ENCODE results near the gene SLC22A2.
"Not testable (repeated sequence)": the region's sequence is repeated elsewhere in the genome, so short reads cannot be mapped to it uniquely, and the experiment has no call there.

SLC22A2 gene

DNA sequence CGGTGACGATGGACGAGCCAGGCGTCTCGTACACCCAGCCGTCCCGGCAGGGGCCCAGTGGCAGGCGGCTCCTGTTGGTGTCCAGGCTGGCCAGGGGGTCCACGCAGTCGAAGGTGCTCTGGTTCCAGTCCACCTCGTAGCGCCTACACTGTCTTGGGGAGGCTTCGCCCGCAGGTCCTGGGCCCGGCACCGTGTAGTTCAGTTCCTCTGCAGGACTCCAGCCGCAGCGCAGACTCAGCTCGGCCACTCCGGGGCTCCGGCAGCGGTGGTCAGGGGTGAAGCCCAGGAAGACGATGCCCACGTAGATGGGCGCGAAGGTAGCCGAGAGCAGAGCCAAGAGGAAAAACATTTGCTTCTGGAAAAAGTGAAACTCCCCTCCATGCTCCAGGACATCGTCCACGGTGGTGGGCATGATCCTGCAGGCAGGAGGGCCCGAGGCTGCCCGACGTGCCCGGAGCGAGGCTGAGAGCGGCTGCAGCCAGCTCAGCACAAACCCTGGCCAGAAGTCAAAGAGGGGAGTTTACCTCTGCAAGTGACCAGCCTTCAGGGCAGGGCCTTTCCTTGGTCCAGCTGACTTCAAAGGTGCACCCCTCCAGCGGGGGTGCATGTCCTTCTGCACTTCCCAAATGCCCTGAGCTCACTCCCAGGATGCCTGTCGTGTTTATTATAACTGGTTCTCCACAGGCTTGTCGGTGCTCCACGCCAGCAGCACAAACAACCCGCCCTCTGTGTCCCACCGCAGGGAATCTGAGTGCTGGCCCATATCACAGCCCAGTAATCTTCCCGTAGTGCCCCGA is at the start of gene SLC22A2:
TSS of gene SLC22A2 (minus strand) at position 476 of the 797 bp plus-strand sequence. CDS start at position 412, 64 bp downstream.
- DNase-seq (ENCODE audit: low read depth, low spot score): no peak

GRCh38 chr6:160305926-160306713 is 47.5 kb upstream of the SLC22A2 start:
- no peak for DNase-seq (ENCODE audit: low read depth, low spot score)

GRCh38 chr6:160303806-160304205 is 45.2 kb upstream of the SLC22A2 start:
- DNase-seq (ENCODE audit: low read depth, low spot score): no peak

GRCh38 chr6:160302431-160303082 is 43.9 kb upstream of the SLC22A2 start:
- not testable (repeated sequence) for DNase-seq (ENCODE audit: low read depth, low spot score)

- DNase-seq (ENCODE audit: low read depth, low spot score): no peak
Measured at GRCh38 chr6:160301339-160301738, 42.7 kb upstream of the SLC22A2 start.

GRCh38 chr6:160300076-160300695 is 41.6 kb upstream of the SLC22A2 start:
- no peak for DNase-seq (ENCODE audit: low read depth, low spot score)

- DNase-seq (ENCODE audit: low read depth, low spot score): no peak
Measured at GRCh38 chr6:160299559-160299958, 40.9 kb upstream of the SLC22A2 start.

GRCh38 chr6:160298121-160298520 is 39.5 kb upstream of the SLC22A2 start:
- DNase-seq (ENCODE audit: low read depth, low spot score): no peak

DNA sequence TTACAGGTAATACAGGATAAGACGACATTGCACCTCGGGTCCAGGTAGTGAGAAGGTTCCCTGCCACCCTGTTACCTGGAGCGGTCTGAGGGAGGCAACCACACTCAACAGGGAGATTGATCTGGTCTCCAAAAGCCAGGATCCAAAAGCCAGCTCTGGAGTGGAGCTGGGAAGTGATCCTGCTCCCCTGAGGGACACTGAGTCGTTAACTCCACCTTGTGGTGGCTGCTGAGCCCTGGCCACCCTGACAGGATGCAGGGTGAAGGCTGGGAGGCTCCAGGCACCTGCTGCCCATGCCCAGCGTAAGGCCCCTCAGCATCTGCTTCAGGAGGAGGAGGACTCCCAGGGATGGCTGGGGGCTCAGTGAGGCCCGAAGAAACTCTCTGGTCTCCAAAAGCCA is 38.7 kb upstream of the SLC22A2 start:
- no peak for DNase-seq (ENCODE audit: low read depth, low spot score)

- DNase-seq (ENCODE audit: low read depth, low spot score): no peak
Measured at GRCh38 chr6:160293844-160294243, 35.2 kb upstream of the SLC22A2 start.

GRCh38 chr6:160285541-160286105 is 27.0 kb upstream of the SLC22A2 start:
- no peak for DNase-seq (ENCODE audit: low read depth, low spot score)

- no peak for DNase-seq (ENCODE audit: low read depth, low spot score)
Measured at GRCh38 chr6:160284575-160284974, 26.0 kb upstream of the SLC22A2 start.

DNA sequence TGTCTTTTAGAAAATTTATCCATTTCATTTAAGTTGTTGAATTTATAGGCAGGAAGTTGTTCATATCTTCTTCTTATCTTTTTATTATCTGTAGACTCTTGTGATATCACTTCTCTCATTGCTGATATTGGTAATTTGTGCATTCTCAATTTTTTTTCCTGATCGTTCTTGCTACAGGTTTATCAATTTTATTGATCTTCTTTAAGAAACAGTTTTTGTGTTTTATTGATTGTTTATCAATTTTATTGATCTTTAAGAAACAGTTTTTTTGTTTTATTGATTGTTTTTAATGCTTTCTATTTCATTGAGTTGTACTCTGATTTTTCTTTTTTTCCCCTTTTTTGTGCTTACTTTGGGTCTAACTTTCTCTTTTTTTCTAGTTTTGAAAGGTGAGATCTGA is 23.8 kb upstream of the SLC22A2 start:
- DNase-seq (ENCODE audit: low read depth, low spot score): no peak

- DNase-seq (ENCODE audit: low read depth, low spot score): no peak
Measured at GRCh38 chr6:160279850-160280249, 21.2 kb upstream of the SLC22A2 start.

- DNase-seq (ENCODE audit: low read depth, low spot score): no peak
Measured at GRCh38 chr6:160278786-160279310, 20.2 kb upstream of the SLC22A2 start.

- DNase-seq (ENCODE audit: low read depth, low spot score): no peak
Measured at GRCh38 chr6:160278311-160278710, 19.7 kb upstream of the SLC22A2 start.

- DNase-seq (ENCODE audit: low read depth, low spot score): no peak
Measured at GRCh38 chr6:160277546-160277945, 18.9 kb upstream of the SLC22A2 start.

- no peak for DNase-seq (ENCODE audit: low read depth, low spot score)
Measured at GRCh38 chr6:160277144-160277543, 18.5 kb upstream of the SLC22A2 start.

GRCh38 chr6:160276126-160276525 is 17.5 kb upstream of the SLC22A2 start:
- DNase-seq (ENCODE audit: low read depth, low spot score): no peak

DNA sequence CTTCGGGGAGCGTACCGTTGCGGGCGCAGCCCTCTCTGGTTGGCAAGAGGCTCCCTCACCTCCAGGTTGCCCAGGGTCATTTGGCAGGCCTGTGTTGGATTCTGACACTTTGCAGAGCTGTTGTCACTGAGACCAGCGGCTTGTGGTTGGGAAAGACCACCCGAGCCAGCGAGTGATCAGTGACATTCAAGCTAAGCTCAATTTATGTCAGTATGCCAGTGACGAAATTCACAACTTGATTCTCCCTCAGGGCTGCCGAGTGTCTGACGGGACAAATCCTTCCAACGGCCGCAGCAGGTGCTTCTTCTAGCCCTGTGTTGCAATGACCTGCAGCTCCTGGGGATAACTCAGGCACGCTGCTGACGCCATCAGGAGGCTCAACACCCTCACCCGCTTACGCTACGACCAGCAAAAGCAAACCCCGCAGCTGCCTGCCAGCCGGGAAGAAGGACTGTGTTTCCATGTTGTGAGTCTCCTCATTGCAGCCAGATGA is 16.9 kb upstream of the SLC22A2 start:
- DNase-seq (ENCODE audit: low read depth, low spot score): no peak

DNA sequence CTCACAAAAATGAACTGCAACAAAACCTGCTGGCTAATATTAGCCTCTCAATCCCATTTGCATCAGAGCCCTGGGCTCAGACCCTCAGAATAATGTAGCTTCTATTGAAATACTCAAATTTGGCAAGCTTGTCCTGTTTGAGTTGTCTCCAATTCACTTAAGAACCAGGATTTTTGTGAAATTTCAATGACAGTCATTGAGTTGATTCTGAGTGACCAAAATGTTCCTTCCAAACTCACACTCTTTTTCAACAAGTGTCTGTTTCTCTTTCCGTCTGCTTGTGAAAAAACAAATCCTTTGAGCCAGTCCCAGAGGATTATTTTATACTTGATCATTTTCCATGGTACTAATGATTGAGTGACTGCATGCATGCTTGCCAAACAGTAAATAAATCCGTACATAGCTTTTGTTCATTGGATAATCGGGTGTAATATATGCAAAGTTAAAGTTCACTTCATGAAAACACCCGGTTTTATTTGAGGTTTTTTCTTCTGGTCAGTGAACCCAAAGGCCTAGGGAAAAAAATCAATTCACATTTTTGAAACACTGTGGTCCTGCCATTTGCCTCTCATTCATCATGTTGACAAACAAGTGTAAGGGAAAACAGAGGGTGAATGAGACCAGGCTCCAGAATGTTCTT is 16.4 kb upstream of the SLC22A2 start:
- no peak for DNase-seq (ENCODE audit: low read depth, low spot score)
